ENCODE data around the gene RCAN1.
A peak's percentile ranks its signal among the peaks of the same experiment; 100 is the strongest.
"Not testable (repeated sequence)": the region's sequence is repeated elsewhere in the genome, so short reads cannot be mapped to it uniquely, and the experiment has no call there.

RCAN1 gene

DNA sequence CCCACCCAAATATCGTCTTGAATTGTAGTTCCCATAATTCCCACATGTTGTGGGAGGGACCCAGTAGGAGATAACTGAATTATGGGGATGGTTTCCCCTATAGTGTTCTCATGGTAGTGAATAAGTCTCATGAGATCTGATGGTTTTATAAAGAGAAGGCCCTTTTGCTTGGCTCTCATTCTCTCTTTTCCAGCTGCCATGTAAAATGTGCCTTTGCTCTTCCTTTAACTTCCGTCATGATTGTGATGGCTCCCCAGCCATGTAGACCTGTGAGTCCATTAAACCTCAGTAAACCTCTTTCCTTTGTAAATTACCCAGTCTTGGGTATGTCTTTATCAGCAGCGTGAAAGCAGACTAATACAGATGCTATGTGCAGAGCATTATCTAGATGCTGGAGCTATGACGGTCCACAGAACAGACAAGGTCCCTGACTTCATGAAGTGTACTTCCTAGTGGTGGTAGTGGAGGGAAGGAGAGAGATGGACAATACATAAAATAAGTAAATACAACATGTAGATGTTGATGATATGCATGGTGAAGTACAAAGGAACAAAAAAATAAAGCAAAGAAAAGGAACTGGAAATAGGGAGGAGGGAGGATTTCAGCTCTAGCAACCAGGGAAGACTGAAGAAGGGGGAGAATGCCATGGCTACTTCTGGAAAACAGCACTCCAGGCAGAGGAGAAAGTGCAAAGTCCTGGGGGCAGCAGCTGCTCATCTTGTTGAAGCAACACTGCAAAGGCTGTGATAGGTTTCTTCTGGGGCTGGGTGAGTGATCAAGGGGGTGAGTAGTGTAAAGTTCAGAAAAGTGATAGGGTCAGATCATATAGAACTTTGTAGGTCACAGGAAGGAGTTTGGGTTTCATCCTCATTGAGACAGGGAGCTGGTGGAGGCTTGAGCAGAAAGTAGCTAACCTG, 6.8 kb upstream of the RCAN1 start:
- no peak for DNase-seq

DNA sequence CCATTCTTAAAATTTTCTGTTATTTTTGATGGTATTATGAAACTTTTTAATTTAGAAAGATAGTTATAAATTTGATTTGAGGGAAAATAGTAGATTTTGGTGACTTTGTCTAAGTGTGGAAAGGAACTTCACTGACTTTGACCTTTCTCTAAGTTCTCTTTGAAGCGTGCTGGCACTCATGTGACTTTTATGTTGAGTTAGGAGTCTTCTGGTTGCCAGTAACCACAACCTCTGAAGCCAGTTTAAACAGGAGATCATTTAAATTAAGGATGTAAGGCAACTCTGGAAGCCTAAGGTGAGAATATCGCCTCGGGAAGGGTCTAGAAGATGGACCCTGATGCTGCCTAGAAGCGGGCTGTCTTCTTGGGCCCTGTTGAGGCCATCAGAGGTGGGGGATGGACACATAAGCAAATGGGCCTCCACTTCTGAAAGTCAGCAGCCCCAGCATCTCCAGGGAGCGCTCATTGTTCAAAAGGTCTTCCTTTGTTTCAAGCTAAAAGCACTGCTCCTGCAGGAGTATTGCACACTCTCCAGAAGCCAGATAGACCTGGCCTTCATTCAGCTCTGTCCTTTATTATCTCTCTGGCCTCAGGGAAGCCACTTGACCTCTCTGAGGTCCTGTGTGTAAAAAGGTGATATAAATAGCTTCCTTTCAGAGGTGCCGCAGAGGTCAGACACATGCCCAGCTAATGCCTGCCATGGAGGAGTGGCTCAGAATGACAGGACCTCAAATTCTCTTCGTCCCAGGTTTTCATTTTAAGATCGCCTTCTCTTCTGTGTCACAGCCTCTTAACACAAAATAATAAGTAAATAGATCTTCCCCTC, 5.1 kb upstream of the RCAN1 start:
- no peak for DNase-seq

DNA sequence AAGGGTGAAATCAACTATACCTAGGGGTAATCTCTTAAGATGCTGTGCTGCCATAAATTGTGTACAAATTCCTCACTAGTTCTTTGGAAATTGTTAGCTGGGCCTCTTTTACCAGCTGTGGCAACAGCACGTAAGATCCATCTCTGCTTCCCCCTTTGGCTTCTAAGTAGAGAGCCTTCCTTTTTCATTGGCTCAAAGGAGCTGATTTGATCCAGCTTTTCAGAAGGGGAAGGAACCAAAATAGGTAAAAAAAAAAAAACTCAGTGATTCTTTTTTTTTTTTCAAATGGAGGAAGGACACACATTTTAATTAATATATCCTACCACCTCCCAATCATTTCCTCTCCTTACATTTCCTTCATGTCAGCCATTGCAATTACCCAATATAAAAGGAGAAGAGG, 4.0 kb upstream of the RCAN1 start:
- no peak for DNase-seq

DNA sequence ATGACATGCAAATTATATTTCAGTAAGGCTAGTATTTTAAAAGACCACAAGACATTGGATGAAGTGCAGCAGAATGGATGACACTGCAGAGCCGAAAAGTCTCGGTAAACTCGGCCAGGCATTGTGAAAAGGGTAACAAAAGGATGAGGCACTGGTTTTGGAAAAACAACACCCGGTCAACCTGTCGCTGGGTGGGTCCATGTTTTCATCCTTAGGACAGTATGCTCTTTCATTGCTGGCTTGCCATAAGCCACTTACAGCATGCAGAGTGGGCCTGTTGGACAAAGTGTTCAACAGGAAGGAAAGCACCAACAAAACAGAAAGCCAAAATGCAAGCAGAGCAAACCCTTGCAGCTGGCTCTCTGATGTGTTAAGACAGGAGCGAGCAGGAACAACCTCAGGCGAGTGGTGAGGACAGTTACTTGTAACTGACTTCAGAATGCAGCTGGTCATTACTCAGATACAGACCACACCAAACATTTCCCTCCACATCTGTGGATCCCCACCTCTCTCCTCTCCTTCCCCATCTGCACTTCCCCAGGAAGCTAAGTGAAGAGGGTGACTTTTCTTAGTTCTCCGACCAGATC, 2.9 kb upstream of the RCAN1 start:
- DNase-seq: no peak

DNA sequence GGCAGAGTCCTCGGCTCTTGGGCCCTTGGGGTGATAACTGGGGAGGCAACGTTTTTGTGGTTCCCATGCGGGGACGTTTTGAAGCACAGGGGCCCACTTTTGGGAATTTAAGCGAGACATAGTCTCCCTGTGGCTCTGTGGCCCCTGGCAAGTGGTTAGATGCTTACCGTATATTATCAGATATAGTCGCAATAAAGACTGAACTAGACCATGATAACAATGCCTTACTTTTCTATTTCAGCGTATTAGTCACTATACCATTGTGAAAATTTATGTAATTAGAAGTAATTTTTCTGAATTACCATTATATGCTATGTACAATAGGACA, 538 bp upstream of the RCAN1 start:
- DNase-seq: no peak

DNA sequence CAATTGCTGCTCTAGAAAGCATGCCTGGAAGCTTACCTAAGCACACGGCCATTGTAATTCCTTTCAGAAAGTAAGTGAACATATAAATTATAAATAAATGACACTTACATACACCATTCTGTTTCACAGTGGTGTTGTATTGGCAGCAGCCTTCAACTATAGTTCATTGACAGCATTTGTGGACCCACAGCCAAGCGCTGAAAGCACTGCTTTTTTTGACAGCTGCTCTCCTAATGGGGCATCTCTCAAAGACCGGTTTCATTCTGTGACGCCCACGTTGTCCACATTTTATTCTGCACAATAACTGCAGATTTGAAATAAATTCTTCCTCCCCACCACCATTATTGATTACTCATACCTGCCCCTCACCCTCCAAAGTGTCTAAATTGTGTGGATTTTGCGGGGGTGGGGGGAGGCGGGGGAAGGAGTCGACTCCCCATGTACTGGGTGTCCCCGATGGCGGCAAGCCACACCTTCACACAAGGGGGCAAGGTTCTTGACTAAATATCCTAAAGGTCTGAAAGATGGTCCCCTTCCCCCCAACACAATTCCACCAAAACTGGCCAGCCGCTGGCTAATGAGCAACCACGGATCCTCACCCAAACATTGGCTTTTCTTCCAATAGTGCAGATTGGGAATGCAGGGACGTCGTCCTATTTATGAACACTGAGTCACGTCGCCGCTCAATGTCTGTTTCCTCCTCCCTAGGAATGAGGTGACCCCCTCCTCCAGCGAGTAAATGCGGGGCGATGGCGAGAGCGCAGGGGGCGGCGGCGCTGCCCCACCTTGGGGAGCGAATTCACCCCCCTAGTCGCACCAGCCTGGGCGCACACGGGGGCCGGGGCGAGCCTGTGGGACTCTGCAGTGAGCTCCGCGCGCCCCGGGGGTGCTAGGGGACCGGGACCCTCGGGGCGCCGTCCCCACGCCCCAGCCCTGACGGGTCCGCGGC, 960 bp downstream of the RCAN1 start:
- peak; percentile 65 for DNase-seq

DNA sequence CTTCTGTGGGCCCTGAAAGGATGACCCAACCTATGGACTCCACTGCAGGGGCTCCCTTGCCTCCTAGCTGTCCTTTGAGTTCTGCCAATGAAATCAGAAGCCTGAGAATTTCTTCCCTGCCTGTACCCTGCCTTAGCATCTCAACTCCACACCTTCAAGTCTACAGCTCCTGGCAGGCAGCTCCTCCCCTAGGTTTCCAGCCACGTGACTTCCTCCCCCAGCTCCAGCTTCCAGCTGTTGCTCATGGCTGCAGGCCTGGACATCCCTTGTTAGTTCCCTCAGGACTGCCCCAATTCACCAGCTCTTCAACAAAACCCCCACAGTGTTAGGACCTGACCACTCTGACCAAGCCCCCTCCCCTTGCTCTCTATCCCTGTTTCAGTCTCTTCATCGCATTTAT, 2.4 kb downstream of the RCAN1 start:
- DNase-seq: peak; percentile 84

DNA sequence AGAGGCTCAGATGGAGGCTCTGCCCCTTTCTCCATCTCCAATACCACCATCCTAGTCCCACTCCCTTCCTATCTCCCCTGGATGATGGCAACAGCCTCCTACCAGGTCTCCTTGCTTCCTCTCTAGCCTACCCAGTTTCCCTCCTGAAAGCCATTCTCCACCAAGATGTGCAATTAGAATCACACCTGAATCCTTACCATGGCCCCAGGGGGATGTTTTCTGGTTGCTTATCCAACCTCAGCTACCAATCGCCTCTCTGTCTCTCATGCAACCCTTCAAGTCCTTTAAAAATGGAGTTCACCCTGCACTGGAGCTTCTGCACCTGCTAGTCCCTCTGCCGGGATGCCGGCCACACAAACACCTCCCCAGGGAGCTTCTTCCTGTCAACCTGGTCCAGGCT, 2.9 kb downstream of the RCAN1 start:
- peak; percentile 73 for DNase-seq

DNA sequence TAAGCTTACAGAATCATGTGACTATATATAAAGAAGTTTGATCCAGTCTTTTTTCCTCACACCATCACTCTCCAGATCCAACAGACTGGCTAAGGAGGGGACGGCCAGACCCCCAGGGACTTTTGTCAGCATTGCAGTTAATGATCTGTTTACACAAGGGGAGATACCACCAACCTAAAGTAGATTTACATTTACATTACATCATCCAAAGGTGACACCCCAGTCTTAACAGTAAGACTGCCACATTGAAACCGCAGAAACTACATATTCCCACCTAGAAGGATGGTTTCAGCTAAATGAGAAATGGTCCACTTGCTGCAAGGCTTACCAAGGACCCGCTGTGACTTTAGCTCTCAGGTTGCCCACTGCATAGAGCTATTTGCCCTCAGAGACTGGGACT, 3.4 kb downstream of the RCAN1 start:
- peak; percentile 91 for DNase-seq

DNA sequence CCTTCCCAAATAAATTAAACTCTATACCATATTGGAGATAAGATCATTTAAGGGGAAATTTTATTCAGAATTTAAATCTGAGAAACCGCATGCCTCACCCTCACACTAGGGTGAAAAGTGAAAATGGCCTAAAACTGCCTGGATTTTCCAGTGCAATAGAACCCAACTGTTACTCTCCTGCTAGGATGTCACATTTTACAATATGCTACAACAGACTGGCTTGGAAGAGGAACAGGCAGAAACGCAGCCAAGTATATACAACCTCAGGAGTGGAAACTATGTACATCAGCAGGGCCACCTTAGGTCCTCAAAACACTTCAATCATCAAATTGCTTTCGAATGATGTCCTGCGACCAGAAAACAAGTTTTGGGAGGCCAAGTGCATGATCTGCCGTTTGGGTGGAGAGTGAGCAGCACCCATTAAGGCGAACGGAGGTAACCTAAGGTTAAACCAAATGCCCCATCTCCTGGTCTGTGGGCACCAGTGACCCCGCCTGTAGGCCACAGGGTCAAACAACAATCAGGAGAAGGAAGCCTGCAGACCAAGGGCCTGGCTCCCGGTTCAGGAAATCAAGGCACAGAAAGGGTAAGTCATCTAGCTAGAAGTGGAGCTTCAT, 4.9 kb downstream of the RCAN1 start:
- peak; percentile 35 for DNase-seq

DNA sequence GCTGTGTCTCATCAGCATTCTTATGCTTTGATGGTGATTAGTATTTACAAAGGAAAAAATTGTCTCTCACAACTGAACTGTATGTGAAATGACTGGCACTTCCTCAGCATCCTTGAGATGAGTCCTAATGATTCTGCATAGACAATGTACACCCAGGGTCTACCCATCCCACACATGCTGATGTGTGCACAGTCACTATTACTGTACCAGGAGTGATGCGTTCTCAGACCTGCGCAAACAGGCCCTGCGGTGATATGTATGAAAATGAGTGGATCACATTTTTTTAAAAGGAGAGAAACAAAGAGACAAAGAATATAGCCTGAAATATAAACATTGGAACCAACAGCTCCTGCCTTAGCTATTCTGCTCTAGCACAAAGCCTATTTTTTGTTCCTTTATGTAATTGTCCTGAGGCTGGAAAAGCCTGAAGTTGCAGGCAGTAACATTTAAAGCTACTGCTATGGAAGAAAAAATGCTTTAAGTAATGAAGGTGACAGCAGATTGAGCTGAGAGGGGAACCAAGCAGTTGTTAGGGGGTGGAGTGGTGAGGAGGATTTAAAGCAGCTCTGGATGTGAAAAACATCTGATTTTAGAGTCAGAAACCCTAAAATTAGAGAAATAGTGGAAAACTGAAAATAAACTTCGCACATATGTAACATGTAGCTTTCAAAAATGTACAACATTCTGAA, 5.5 kb downstream of the RCAN1 start:
- peak; percentile 84 for DNase-seq

DNA sequence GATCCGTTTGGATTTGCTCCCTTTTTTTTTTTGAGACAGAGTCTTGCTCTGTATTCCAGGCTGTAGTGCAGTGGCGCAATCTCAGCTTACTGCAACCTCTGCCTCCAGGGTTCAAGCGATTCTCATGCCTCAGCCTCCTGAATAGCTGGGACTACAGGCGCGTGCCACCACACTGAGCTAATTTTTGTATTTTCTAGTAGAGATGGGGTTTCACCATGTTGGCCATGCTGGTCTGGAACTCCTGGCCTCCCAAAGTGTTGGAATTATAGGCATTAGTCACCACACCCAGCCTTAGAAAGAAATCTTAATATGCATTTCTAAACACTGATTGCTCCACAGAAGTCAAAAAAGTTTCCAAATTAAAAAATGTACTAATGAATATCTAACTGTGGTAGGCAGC, 7.5 kb downstream of the RCAN1 start:
- DNase-seq: not testable (repeated sequence)

DNA sequence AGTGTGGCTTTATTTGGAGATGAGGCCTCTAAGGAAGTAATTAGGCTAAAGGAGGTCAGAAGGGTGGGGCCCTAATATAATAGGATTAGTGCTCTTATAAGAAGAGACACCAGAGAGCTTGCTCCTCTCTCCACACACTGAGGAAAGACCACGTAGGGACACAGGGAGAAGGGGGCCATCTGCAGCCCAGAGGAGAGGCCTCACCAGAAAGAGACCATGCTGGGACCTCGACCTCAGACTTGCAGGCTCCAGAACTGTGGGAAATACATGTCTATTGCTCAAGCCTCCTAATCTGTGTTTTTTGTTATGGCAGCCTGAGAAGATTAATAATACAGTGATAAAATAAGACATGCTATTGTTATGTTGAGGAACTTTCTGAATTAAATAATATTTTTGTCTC, 8.3 kb downstream of the RCAN1 start:
- no peak for DNase-seq

DNA sequence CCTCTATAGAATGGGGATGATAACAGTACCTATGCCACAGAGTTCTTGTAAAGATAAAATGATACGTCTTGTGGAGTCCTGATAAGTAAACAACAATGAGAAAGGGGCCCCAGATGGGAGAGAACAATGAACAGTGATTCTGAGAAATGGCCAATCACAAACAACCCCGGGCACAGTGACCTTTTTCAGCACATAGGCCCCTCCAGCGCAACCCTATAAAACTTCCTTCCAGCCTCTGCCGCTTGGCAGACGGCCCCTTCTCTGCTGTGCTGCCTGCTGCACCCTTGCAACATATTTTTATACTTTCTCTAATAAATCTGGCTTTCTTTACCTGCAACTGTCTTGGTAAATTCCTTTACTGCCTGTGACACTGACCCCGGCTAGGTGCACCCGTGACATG, 8.9 kb downstream of the RCAN1 start:
- DNase-seq: no peak

DNA sequence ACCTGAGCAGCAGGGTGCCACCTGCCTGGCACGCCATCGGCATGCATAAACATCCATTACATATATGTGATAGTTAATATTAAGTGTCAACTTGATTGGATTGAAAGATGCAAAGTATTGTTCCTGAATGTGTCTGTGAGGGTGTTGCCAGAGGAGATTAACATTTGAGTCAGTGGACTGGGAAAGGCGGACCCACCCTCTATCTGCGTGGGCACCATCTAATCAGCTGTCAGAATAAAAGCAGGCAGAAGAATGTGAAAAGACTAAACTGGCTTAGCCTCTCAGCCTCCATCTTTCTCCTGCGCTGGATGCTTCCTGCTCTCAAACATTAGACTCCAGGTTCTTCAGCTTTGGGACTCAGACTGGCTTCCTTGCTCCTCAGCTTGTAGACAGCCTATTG, 10.0 kb downstream of the RCAN1 start:
- not testable (repeated sequence) for DNase-seq

DNA sequence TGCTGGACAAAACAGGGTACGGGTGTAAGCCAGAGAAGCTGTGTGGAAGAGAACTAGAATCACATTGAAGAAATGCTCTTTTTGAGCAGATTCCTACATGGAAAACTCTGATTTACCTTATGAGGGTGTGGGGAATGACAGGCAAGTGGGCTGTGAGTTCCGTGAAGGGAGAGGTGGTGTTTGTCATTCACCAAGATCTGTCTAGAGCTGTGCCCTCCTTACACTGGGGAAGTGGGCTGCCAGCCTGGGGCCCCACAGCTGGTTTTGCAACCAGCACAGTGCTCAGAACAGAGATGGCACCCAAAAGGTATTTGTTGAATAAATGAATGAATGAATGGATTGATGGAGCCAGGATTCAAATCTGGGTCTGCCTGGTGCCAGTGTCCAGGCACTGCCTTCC, 10.4 kb downstream of the RCAN1 start:
- DNase-seq: peak; percentile 15

DNA sequence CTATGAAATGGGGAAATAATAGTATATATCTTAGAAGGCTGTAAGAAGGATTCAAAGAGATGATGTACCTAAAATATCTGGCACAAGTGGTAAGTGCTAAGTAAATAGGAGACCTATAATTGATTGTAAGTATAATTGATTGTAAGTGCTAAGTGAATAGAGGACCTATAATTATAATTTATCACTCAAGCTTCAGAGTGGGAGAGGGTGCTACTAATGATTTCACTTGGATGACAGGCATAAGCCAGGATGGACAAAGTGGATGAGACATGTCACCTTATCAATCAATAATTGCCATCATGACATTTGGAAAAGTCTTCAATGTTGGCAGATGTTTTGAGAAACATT, 11.2 kb downstream of the RCAN1 start:
- DNase-seq: peak; percentile 94

DNA sequence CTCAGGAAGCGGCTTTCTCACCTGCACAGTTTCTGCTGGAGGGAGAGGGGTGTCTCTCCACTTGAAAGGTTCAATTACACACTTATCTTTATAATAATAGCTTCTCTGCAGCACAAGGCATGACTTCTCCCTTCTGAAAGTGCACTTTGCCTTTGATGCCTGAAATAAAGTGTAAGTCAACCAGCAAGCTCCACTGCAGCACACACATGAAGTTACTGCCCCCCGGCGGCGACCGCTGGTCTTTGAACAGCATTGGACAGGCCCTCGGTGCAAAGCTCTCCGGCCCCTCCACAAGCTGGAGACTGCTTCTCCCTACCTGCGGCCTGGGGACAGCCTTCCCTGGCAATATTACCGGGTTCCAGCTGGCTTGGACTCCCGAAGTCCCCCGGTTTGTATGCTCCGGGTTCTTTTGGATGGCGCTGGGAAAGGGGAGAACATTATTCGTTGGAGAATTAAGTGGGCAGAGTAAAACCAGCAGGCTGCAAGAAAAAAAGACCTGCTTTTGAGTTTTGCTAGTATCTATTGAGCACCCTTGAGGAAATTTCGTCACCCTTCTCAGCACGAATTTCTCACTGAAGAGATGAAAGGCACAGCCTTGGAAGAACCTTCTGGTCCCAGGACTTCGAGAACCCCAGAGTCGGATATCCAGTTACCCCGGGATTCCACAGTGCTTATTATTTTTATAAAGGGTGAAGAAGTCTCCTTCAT, 11.8 kb downstream of the RCAN1 start:
- peak; percentile 98 for DNase-seq

DNA sequence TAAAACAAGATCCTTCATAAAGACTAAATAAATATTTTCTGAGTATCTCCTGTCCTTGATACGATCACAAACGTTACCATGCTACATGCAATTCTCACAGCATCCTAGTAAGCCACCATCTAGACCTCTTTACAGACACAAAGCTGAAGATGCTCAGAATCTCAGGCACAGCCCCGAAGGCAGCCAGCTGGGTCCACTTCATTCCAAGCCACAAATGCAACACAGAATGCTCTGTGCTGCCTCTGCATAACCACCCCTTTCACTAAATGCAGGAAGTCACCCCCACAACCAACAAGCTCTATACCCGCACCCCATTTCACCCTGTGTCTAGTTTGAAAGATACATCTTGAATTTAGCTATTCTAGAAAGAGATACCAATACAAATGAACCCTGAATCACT, 12.9 kb downstream of the RCAN1 start:
- peak; percentile 41 for DNase-seq

DNA sequence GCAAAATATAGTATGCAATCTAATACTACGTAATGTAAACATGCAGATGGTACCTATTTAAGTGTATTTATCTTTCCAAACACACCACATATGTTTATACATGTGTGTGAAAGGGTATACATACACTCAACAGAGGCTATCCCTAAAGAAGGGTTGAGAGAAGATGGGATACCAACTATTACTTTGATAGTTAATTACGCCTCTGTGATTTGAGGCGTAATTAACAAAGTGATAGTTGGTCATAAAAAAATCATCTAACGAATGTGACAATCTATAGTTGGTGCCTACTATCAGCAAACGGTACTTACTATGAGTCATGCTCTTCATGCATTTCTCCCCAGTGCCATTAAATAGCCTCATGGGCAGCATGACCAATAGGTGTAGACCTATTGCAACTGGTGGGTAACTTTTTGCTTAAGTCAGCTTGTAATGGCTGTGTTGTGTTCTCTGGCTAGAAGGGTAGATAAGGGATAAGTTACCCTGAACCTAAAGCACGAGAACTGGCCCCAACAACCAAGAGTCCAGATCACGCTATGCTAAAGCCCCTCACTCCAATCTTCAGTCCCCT, 15.3 kb downstream of the RCAN1 start:
- DNase-seq: peak; percentile 90

DNA sequence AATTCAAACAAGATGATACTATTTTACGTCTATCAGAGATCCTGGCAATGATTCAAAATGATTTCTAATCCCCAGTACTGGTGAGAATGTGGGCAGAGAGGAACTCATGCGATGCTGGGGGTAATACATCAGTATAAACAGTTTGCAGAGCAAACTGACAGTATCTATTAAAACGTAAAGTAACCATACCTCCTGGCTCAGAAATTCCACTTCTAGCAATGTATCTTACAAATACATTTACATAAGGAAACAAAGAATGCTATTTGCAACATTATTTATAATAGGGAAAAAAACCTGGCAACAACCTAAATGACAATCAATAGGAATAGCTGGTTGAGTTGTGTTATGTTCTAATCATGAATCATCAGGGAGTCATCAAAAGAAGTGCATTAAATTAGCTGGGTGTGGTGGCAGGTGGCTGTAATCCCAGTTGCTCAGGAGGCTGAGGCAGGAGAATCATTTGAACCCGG, 15.9 kb downstream of the RCAN1 start:
- peak; percentile 91 for DNase-seq

Data from NCI-H69 (cell line).